Measurements from ENCODE around the gene SLCO1A2.

DNA sequence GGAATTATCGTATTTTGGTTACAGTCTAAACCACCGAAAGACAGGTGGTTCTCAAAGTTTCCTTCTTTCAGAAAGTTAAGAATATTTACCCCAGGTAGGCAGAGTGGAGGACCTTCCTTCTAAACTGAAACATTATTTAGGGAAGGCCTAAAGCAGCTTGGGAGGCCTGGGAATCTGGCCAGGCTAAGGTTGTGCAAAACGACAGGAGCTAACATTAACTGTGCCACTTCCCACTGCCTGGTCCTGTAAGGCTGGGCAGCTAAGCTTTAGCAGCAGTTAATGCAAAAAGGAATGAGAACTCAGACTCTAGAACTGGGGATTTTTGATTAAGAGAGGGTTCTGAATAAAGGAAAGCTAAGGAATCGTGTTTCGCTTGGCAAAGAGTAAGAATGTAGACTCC, 82.6 kb downstream of the SLCO1A2 start:
- no peak for TF ChIP-seq EZH2 (IDR thresholded peaks at IDR 0.05)
- TF ChIP-seq, protein P1, sequence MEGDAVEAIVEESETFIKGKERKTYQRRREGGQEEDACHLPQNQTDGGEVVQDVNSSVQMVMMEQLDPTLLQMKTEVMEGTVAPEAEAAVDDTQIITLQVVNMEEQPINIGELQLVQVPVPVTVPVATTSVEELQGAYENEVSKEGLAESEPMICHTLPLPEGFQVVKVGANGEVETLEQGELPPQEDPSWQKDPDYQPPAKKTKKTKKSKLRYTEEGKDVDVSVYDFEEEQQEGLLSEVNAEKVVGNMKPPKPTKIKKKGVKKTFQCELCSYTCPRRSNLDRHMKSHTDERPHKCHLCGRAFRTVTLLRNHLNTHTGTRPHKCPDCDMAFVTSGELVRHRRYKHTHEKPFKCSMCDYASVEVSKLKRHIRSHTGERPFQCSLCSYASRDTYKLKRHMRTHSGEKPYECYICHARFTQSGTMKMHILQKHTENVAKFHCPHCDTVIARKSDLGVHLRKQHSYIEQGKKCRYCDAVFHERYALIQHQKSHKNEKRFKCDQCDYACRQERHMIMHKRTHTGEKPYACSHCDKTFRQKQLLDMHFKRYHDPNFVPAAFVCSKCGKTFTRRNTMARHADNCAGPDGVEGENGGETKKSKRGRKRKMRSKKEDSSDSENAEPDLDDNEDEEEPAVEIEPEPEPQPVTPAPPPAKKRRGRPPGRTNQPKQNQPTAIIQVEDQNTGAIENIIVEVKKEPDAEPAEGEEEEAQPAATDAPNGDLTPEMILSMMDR (IDR thresholded peaks at IDR 0.05): no peak

All from neural progenitor cell (in vitro differentiated cells).